Epidermal melanocyte (primary cell): ENCODE results near the gene PGBD1.

Experiments
- DNase-seq: peaks from one replicate; pipeline ENCODE4 v3.0.0; 2011; ENCODE audit warnings: low spot score; ENCODE audit not compliant: insufficient read length

Gene PGBD1

GRCh38 chr6:28281288-28282064 is at the start of gene PGBD1:
TSS of gene PGBD1 (plus strand) at chr6:28281572. CDS start at chr6:28283814, 2,242 bp downstream.
- peak; percentile 28 for DNase-seq

DNA sequence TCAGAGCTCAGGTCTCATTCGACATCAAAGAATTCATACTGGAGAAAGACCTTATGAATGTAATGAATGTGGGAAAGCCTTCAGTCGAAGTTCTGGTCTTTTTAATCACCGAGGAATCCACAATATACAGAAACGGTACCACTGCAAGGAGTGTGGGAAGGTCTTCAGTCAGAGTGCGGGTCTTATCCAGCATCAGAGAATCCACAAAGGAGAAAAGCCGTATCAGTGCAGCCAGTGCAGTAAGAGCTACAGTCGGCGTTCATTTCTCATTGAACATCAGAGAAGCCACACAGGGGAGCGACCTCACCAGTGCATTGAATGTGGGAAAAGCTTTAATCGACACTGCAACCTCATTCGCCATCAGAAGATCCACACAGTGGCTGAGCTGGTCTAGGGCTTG is 48.6 kb upstream of the PGBD1 start:
- DNase-seq = no peak

- DNase-seq = no peak
These were observed 45.4 kb upstream of the PGBD1 start for GRCh38 chr6:28235912-28236452.

DNA sequence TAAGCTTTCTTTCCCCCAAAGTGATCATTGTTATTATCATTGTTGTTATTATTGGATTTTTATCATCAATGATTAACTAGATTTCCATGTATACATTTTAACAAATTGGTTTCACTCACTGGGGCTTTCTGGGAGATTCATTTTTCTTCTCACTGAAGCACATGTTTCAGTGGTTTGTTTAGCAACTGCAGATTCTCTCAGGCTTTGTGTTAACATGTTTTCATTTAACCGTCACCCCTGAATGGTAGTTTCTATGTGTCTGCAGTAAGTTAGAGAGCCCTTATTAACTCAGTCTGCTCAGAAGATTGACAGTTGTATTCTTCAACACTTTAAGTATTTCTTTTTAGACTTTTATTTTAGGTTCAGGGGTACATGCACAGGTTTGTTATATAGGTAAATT is 41.7 kb upstream of the PGBD1 start:
- DNase-seq = no peak

DNA sequence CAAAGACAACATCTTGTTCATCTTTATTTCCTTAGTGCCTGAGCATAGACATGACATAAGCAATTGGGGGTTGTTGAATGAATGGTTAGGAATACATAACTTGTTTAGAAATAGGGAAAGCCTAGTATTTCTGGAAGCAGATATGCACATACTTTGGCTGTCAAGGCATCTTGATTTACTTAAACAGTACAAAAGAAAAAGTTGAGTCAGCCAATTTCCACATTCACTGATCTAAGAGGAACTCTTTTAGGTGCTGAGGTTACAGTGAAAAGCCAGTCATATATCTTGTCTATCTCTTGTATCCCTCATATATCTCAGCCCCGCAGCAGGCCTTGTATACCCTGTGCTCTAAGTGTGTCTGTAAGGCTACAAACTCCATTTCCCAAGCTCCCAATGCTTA is 40.9 kb upstream of the PGBD1 start:
- DNase-seq = no peak

DNA sequence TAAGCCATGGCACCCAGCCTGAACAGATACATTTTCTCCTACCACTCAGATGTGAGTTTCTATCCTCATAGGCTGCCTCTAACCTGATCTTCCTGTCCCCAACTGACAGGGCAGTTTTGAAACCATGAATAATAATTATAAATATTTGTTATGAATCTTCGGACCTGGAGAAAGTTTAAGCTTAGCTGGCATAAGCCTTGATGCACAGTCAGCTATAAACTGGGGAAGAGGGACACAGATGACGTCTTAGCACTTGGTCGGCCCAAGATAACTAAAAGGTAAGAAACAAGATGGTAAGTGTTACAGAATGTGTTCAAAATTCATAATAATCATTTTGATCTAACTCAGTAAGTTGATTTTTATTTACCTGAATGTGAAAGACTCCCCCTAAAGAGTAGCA is 37.4 kb upstream of the PGBD1 start:
- DNase-seq = no peak

- no peak for DNase-seq
These were observed 36.0 kb upstream of the PGBD1 start for GRCh38 chr6:28245206-28245941.

GRCh38 chr6:28248916-28249315 is 32.5 kb upstream of the PGBD1 start:
- no peak for DNase-seq

DNA sequence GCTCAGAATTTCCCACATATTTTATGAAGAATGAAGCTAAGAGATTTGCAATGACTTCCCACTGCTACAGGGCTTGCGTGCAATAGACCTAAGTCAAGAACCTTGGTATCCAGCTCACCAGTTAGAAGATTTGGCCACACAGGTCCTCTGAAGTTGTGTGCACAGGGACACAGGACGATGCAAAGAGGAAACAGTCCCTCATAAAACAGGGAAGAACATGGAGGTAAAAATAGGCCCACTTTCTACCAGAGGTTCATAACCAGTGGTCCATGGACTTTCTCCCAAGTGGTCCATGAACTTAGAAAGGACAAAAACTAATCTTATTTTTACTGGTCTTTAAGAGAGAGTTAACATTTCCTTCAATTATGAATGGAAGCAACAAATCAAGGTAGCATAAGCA is 30.6 kb upstream of the PGBD1 start:
- no peak for DNase-seq

GRCh38 chr6:28251661-28252008 is 29.7 kb upstream of the PGBD1 start:
- no peak for DNase-seq

DNA sequence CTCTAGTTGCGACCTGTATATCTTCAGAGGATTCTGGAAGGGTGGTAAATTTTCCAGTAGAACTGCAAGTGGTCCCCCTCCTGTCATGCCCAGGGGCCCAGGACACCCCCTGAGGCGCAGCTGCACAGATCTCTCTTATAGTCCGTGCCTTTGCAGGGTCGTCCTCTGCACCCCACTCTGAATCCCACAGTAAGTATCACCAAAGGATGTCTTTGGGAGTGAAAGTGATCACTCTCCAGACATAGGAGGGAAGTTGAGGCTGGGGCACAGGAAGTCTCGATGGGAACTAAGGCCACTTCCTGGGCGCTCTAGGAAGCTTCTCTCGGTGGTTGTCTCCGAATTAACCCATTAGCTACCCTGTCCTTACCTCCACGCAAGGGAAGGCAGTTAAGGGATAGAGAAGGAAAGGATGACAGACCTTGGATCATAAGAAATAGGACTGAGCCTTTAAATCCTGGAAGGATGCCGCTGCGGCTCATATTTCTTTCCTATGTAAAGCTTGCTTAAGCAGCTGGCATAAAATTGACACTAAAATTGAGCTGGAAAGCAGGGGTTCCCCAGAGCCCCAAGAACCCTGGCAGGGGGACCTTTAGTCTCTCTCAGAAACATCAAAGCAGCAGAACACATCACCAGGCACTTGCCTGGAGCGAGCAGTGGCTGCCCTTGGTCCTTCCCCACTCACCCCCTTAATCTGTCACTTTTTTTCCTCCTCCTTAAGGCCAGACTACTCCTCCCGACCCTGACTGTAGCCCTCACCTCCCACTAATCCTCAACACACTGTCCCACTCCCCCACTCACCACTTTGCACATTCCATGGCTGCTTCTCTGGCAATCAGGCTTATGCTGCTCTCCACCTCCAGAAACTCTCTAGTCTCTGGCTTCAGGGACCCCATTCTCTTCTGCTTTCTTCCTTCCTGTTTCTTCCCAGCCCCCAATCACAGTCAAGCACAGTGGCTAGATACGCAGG is 29.1 kb upstream of the PGBD1 start, which contains the start of gene ZKSCAN4:
ZKSCAN4 (minus strand) TSS at position 261 of the 967 bp plus-strand sequence. CDS start 289 bp downstream, outside the sequence.
- peak; percentile 76 for DNase-seq

- DNase-seq = no peak
These were observed 27.3 kb upstream of the PGBD1 start for GRCh38 chr6:28254121-28254519.

DNA sequence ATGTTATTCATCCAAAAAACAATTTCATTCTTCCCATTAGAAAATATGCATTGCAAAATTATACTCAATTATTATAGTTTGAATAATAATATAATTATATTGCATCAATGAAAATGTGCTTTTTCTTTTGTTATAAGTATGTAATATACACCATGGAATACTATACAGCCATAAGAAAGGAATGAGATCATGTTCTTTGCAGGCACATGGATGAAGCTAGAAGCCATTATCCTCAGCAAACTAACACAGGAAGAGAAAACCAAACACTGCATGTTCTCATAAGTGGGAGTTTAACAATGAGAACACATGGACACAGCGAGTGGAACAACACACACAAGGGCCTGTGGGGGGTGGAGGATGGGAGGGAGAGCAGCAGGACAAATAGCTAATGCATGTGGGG is 24.3 kb upstream of the PGBD1 start:
- DNase-seq = no peak

GRCh38 chr6:28258877-28259777 is 22.2 kb upstream of the PGBD1 start, which contains the start of gene NKAPL:
TSS of gene NKAPL (plus strand) at chr6:28259297. CDS start at chr6:28259372, 75 bp downstream.
- DNase-seq = peak; percentile 36

DNA sequence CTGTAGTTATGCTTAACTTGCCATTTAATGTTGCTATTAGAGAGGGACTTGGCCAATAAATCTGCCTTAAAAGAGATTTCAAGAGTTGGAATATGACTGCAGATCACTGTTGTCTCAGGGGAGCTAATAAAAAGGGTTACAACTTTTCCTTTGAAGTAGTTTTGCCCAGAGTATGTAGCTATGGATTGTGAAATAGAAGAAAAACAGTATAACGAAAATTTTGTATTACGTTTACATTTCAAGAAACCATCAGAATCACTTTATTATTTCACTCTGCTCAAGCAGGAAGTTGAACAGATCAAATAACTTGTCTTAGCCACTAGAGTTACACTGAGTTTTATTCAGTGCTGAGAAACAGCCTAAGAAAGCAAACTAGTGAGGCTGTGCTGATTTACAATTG is 17.4 kb upstream of the PGBD1 start:
- no peak for DNase-seq

DNA sequence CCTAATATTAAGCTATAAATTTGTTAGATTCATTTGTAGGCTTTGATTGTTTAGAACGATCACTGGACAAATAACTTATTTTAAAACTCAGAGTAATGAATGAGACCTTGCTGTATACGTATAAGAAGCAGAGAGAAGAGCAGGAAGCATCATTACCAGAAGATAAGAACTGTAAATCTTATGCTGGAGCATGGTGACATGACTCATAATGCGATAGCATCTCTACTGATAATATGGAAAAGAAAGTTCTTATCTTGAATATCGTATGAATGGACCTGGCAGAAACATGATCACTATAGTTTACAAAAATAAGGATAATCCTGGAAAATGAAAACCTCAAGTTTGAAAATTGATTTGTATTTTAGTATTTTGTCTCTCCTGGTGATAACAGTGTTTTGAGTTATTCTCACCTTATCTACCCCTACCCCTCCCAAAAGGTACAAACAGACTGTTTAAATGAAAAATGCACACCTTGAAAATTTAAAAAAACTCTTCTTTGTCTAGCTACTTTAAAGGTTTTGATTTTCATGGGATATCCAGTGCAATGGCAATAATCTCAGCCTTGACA is 16.5 kb upstream of the PGBD1 start:
- DNase-seq = no peak

DNA sequence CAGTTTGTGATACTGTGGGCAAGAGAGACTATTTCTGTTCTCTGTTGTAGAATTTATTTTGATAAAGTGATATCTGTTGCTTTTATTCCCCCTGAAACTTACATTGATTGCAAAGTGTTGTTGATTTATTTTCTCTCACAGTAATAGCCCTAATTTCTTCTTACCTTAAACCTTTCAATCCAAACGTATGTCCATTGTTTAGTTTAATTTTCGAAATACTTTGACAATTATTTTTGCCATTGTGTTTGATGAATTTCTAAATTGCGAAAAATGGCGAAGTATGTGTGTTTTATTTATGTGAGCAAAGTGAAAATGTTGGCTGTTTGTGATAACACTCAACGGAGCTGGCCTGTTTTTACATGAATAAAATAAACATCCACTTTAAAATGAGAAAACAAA is 14.8 kb upstream of the PGBD1 start:
- no peak for DNase-seq

- peak; percentile 71 for DNase-seq
These were observed 14.2 kb upstream of the PGBD1 start, which contains the start of gene ZSCAN26 for GRCh38 chr6:28266962-28267694. TSS of gene ZSCAN26 (plus strand) at chr6:28267143. CDS start at chr6:28271920, 4,777 bp downstream.

DNA sequence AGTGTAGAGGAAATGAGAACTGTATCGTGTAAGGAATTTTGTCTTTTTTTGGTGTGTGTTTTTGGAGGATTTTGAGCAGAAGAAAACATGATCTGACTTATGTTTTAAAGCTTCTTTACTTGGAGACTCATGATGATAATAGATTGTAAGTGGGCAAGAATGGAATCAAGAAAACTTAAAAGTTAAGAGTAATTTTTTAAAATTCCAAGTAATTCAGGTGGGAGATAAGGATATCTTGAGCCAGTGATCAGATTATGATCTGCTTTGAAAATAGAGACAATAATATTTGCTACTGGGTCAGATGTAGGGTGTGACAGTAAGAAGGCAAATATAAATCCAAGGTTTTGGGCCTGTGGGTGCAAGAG is 13.7 kb upstream of the PGBD1 start:
- no peak for DNase-seq
